ENCODE measurements around the gene DLX3. TPM values are rescaled to one million over a fixed set of nuclear protein-coding genes. Genes with fewer than 3 reads are reported as not detected.
A peak's percentile ranks its signal among the peaks of the same experiment; 100 is the strongest.

DLX3 gene
- total and polyA plus RNA-seq, 2 of the 8 experiments (the other 6 are each of a cell fraction or from before 2014, with no cell fraction given) = 0.15 to 0.20 TPM

GRCh38 chr17:49957350-49957749 is 37.7 kb downstream of the DLX3 start:
- no peak overlapping the region for H3K4me2 ChIP-seq (ENCODE audit: insufficient read depth in 1 of 2, low read depth in 2 of 2, low read length in 2 of 2)
- no peak overlapping the region for H2BK15ac ChIP-seq (ENCODE audit: low read length)
- H3K4me3 ChIP-seq (ENCODE audit: extremely low read depth in 1 of 4, insufficient read depth in 2 of 4, low read depth in 3 of 4, low read length in 4 of 4) = no peak overlapping the region
- 0 out of 2 replicates have a peak, but pooled peaks cover 3% of the 10 kb centered on the region for H3K23me2 ChIP-seq (ENCODE audit: low read depth, low read length)
- no peak overlapping the region for H4K8ac ChIP-seq (ENCODE audit: extremely low read depth, insufficient read depth, low read length)
- no peak overlapping the region for H3K9ac ChIP-seq (replicated peaks in 1 of 4; ENCODE audit: extremely low read depth in 1 of 4, low read depth in 3 of 4, low read length in 3 of 4)
- H3K36me3 ChIP-seq (ENCODE audit: control insufficient read depth in 2 of 4, insufficient read depth in 4 of 4, low read length in 3 of 4) = no peaks in the 10 kb centered on the region
- H3K27me3 ChIP-seq (replicated peaks in 1 of 4; ENCODE audit: control insufficient read depth in 3 of 4, extremely low read depth in 1 of 4, insufficient read depth in 3 of 4, low read length in 3 of 4) = peaks cover 2 to 16% (median 11%) of the 10 kb centered on the region in 4 experiments
- H2BK20ac ChIP-seq (ENCODE audit: low read length) = no peak overlapping the region
- no peak overlapping the region for H2AK5ac ChIP-seq (ENCODE audit: low read depth, low read length)
- 82% methylated on average over 3 of the region's 3 CpGs; no CpG with 5 or more reads in 1 of the 2 experiments for WGBS, 2 experiments (ENCODE audit: extremely low coverage in 1 of 2, insufficient coverage in 1 of 2, insufficient read length in 1 of 2, insufficient replicate concordance in 2 of 2, low coverage in 1 of 2, low lambda C conversion rate in 2 of 2, missing lambda C conversion rate in 1 of 2)
- H2BK120ac ChIP-seq (replicated peaks; ENCODE audit: low read depth, low read length) = no peak overlapping the region
- TF ChIP-seq RAD21 (IDR thresholded peaks at IDR 0.05 in 1 of 2, conservative IDR thresholded peaks at IDR 0.05 in 1 of 2; ENCODE audit: low read depth in 2 of 2, low read length in 2 of 2) = no peak
- no peak for TF ChIP-seq POLR2A (IDR thresholded peaks at IDR 0.05; ENCODE audit: control extremely low read depth in 1 of 2, low read depth in 2 of 2, low read length in 2 of 2)
- TF ChIP-seq CBX5 (IDR thresholded peaks at IDR 0.05; ENCODE audit: low read depth, low read length) = no peak
- no peak for TF ChIP-seq HDAC6 (IDR thresholded peaks at IDR 0.05; ENCODE audit: low read depth, low read length)
- peaks cover 0 to 2% of the 10 kb centered on the region in 2 experiments for H4K20me1 ChIP-seq (replicated peaks in 1 of 2; ENCODE audit: control insufficient read depth in 1 of 2, insufficient read depth in 2 of 2, low read length in 2 of 2)
- H2BK12ac ChIP-seq (ENCODE audit: low read depth, low read length) = 0 out of 2 replicates have a peak overlapping the region, but pooled peaks have one; percentile 2
- no peak overlapping the region for H4K5ac ChIP-seq (ENCODE audit: insufficient read length, low read depth, low read length)
- FAIRE-seq (no peak), DNase-seq (ENCODE audit: low read depth in 1 of 2, low spot score in 2 of 2) (no peak)
- H2BK5ac ChIP-seq (ENCODE audit: low read depth, low read length) = no peak overlapping the region
- H3K56ac ChIP-seq (replicated peaks; ENCODE audit: insufficient read length, low read depth, low read length) = no peak overlapping the region
- H3K14ac ChIP-seq (ENCODE audit: insufficient read length) = no peak overlapping the region
- H3K23ac ChIP-seq (ENCODE audit: insufficient read length) = no peak overlapping the region
- no peaks in the 10 kb centered on the region for H3K79me1 ChIP-seq (ENCODE audit: low read depth, low read length)
- POLR2A ChIA-PET (ENCODE audit: partially characterized antibody) = interaction anchor here (0.9 kb wide), 1 partner anchor 91 kb away, joined by 3 read pairs; no protein-coding TSS in a partner anchor
- no peak overlapping the region for H3K18ac ChIP-seq (ENCODE audit: extremely low read depth, low read length)
- H4K91ac ChIP-seq (replicated peaks; ENCODE audit: insufficient read length, low read length) = no peak overlapping the region
- no peak overlapping the region for H2AFZ ChIP-seq (ENCODE audit: low read length)
- CTCF ChIA-PET (ENCODE audit: partially characterized antibody) = interaction anchor here (0.5 to 16.9 kb wide), 17 partner anchors 10 to 395 kb away, joined by 3 to 275 read pairs (median 6); partner anchors contain the start of gene DLX3
- H3K27ac ChIP-seq (ENCODE audit: low read depth, low read length) = no peak overlapping the region
- H3K4me1 ChIP-seq (replicated peaks in 1 of 4; ENCODE audit: control insufficient read depth in 3 of 4, insufficient read depth in 4 of 4, low read length in 3 of 4) = peaks cover 0 to 1% (median under 1%) of the 10 kb centered on the region in 4 experiments; a peak in 3 of 7 replicates
- no peak overlapping the region for H3K4ac ChIP-seq (replicated peaks; ENCODE audit: insufficient read length, low read depth, low read length)
- no peaks in the 10 kb centered on the region for H3K9me3 ChIP-seq (ENCODE audit: insufficient read depth in 2 of 2, low read depth in 1 of 2, low read length in 1 of 2)
- no peaks in the 10 kb centered on the region for H3K79me2 ChIP-seq (ENCODE audit: control insufficient read depth in 1 of 2, insufficient read depth in 2 of 2, low read length in 2 of 2)
